ENCODE results near the gene SLC41A3.

GRCh38 chr3:126057501-126057819, 26.5 kb downstream of the SLC41A3 start:
- TF ChIP-seq, protein P1, sequence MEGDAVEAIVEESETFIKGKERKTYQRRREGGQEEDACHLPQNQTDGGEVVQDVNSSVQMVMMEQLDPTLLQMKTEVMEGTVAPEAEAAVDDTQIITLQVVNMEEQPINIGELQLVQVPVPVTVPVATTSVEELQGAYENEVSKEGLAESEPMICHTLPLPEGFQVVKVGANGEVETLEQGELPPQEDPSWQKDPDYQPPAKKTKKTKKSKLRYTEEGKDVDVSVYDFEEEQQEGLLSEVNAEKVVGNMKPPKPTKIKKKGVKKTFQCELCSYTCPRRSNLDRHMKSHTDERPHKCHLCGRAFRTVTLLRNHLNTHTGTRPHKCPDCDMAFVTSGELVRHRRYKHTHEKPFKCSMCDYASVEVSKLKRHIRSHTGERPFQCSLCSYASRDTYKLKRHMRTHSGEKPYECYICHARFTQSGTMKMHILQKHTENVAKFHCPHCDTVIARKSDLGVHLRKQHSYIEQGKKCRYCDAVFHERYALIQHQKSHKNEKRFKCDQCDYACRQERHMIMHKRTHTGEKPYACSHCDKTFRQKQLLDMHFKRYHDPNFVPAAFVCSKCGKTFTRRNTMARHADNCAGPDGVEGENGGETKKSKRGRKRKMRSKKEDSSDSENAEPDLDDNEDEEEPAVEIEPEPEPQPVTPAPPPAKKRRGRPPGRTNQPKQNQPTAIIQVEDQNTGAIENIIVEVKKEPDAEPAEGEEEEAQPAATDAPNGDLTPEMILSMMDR (IDR thresholded peaks at IDR 0.05): no peak
- no peak for TF ChIP-seq POLR2AphosphoS5 (IDR thresholded peaks at IDR 0.05)
- TF ChIP-seq POLR2A (IDR thresholded peaks at IDR 0.05): no peak
- TF ChIP-seq EP300 (IDR thresholded peaks at IDR 0.05): no peak
